HG03025 (cell line): ENCODE data around the gene OR5AC2.

Experiments
- ATAC-seq: cut with Tn5 transposase; IDR thresholded peaks from one replicate; pipeline ENCODE4 v1.9.1; 2021; ENCODE audit warnings: mild to moderate bottlenecking, moderate library complexity; ENCODE audit not compliant: unreplicated experiment, low FRiP score

OR5AC2 gene

GRCh38 chr3:98136631-98137030 lies 49.7 kb downstream of the OR5AC2 start:
- no peak for ATAC-seq
